H1 (cell line): Measurements from ENCODE around the gene MORN5. TPM values are rescaled to one million over a fixed set of nuclear protein-coding genes. Genes with fewer than 3 reads are reported as not detected.

Source experiments
- CTCF ChIA-PET: fragments of 300-600 bp; sonication (Branson Sonifier 250); formaldehyde crosslinking; loops from one replicate; lab custom pipeline; 2021; ENCODE audit not compliant: partially characterized antibody; lab: Charles Lee
- POLR2A ChIA-PET: fragments of 300-600 bp; sonication (Branson Sonifier 250); formaldehyde crosslinking; loops from one replicate; lab custom pipeline; 2021; ENCODE audit warnings: inconsistent platforms; ENCODE audit not compliant: partially characterized antibody; lab: Charles Lee
- DNase-seq, 2 experiments: peaks; one replicate each; pipeline versions ENCODE4 v3.0.0 to v3.0.0-alpha.2; 2010 to 2022; ENCODE audit warnings: low spot score in 2 of 2, low read depth in 1 of 2, mixed read lengths in 1 of 2
- FAIRE-seq: peaks from 2 replicates; lab custom pipeline; 2011; peaks lifted over from hg19 to GRCh38; lab: Jason Lieb, UNC
- H2AFZ ChIP-seq: 2 replicates; pipeline ENCODE4 v1.8.1; 2012; ENCODE audit warnings: low read length, inconsistent platforms
- H2AK5ac ChIP-seq: 2 replicates; pipeline ENCODE4 v1.6.1; 2013; ENCODE audit warnings: low read depth, low read length
- H2BK120ac ChIP-seq: replicated peaks from 2 replicates; pipeline ENCODE3; 2013; ENCODE audit warnings: low read depth, low read length, inconsistent platforms
- H2BK12ac ChIP-seq: 2 replicates; pipeline ENCODE4 v1.6.1; 2013; ENCODE audit warnings: low read depth, low read length
- H2BK15ac ChIP-seq: 2 replicates; pipeline ENCODE4 v1.6.1; 2013; ENCODE audit warnings: low read length
- H2BK20ac ChIP-seq: 2 replicates; pipeline ENCODE4 v1.6.1; 2013; ENCODE audit warnings: low read length
- H2BK5ac ChIP-seq: 2 replicates; pipeline ENCODE4 v1.6.1; 2013; ENCODE audit warnings: low read depth, low read length
- H3K14ac ChIP-seq: 2 replicates; pipeline ENCODE4 v1.6.1; 2013; ENCODE audit warnings: inconsistent platforms; ENCODE audit not compliant: insufficient read length
- H3K18ac ChIP-seq: 2 replicates; pipeline ENCODE4 v1.6.1; 2013; ENCODE audit warnings: low read length; ENCODE audit errors: extremely low read depth
- H3K23ac ChIP-seq: 2 replicates; pipeline ENCODE4 v1.6.1; 2013; ENCODE audit warnings: inconsistent platforms; ENCODE audit not compliant: insufficient read length
- H3K23me2 ChIP-seq: 2 replicates; pipeline ENCODE4 v1.6.1; 2013; ENCODE audit warnings: low read depth, low read length
- H3K27ac ChIP-seq: 2 replicates; pipeline ENCODE4 v1.6.1; 2011; ENCODE audit warnings: low read depth, low read length, inconsistent platforms
- H3K27me3 ChIP-seq, 4 experiments: replicated peaks in 1 of 4; 1 replicate in 1 of 4; 2 replicates in 3 of 4; pipeline versions ENCODE4 v1.6.1 to v1.8.1; 2011 to 2013; ENCODE audit warnings: low read length in 3 of 4, mild to moderate bottlenecking in 3 of 4, inconsistent platforms in 2 of 4, mixed read lengths in 2 of 4, moderate library complexity in 1 of 4; ENCODE audit not compliant: control insufficient read depth in 3 of 4, insufficient read depth in 3 of 4; ENCODE audit errors: extremely low read depth in 1 of 4
- H3K36me3 ChIP-seq, 4 experiments: 2 replicates each; pipeline versions ENCODE4 v1.6.1 to v1.8.1; 2011 to 2013; ENCODE audit warnings: mild to moderate bottlenecking in 4 of 4, low read length in 3 of 4, moderate library complexity in 2 of 4, control low read depth in 1 of 4, inconsistent platforms in 1 of 4; ENCODE audit not compliant: insufficient read depth in 4 of 4, control insufficient read depth in 2 of 4
- H3K4ac ChIP-seq: replicated peaks from 2 replicates; pipeline ENCODE3; 2013; ENCODE audit warnings: low read length, low read depth, mixed read lengths, inconsistent platforms; ENCODE audit not compliant: insufficient read length
- H3K4me1 ChIP-seq, 4 experiments: replicated peaks in 1 of 4; 1 replicate in 1 of 4; 2 replicates in 3 of 4; pipeline versions ENCODE4 v1.6.1 to v1.8.1; 2011 to 2013; ENCODE audit warnings: low read length in 3 of 4, inconsistent platforms in 2 of 4, mixed read lengths in 1 of 4; ENCODE audit not compliant: insufficient read depth in 4 of 4, control insufficient read depth in 3 of 4
- H3K4me2 ChIP-seq, 2 experiments: 2 replicates each; pipeline versions ENCODE4 v1.6.1 to v1.8.1; 2011 to 2013; ENCODE audit warnings: low read depth in 2 of 2, low read length in 2 of 2, control low read depth in 1 of 2, inconsistent platforms in 1 of 2, mild to moderate bottlenecking in 1 of 2; ENCODE audit not compliant: insufficient read depth in 1 of 2
- H3K4me3 ChIP-seq, 4 experiments: fragments of 200-600, 300-600 bp in 1 of 4; sonication (generic), shearing (Covaris generic), sonication (Bioruptor Twin) in 1 of 4; 2 replicates each; pipeline versions ENCODE4 v1.5.1 to v1.8.1; 2011 to 2016; ENCODE audit warnings: low read length in 4 of 4, low read depth in 3 of 4, control low read depth in 2 of 4, inconsistent platforms in 2 of 4, mild to moderate bottlenecking in 2 of 4, mixed read lengths in 1 of 4, moderate library complexity in 1 of 4; ENCODE audit not compliant: insufficient read depth in 2 of 4; ENCODE audit errors: extremely low read depth in 1 of 4
- H3K56ac ChIP-seq: replicated peaks from 2 replicates; pipeline ENCODE3; 2013; ENCODE audit warnings: low read depth, mild to moderate bottlenecking, mixed read lengths, low read length, inconsistent platforms; ENCODE audit not compliant: insufficient read length
- H3K79me1 ChIP-seq: 2 replicates; pipeline ENCODE4 v1.6.1; 2013; ENCODE audit warnings: low read depth, low read length, control low read depth
- H3K79me2 ChIP-seq, 2 experiments: 2 replicates each; pipeline versions ENCODE4 v1.6.1 to v1.8.1; 2012 to 2013; ENCODE audit warnings: low read length in 2 of 2, mild to moderate bottlenecking in 2 of 2, inconsistent platforms in 1 of 2; ENCODE audit not compliant: insufficient read depth in 2 of 2, control insufficient read depth in 1 of 2
- H3K9ac ChIP-seq, 4 experiments: replicated peaks in 1 of 4; 1 replicate in 1 of 4; 2 replicates in 3 of 4; pipeline versions ENCODE4 v1.6.1 to v1.8.1; 2011 to 2013; ENCODE audit warnings: low read depth in 3 of 4, low read length in 3 of 4, control low read depth in 2 of 4, mild to moderate bottlenecking in 2 of 4, moderate library complexity in 2 of 4, inconsistent platforms in 1 of 4; ENCODE audit errors: extremely low read depth in 1 of 4
- H3K9me3 ChIP-seq, 2 experiments: 2 replicates each; pipeline versions ENCODE4 v1.6.1 to v1.8.1; 2012 to 2013; ENCODE audit warnings: mild to moderate bottlenecking in 2 of 2, moderate library complexity in 2 of 2, control low read depth in 1 of 2, inconsistent platforms in 1 of 2, low read depth in 1 of 2, low read length in 1 of 2, mixed read lengths in 1 of 2; ENCODE audit not compliant: insufficient read depth in 2 of 2
- H4K20me1 ChIP-seq, 2 experiments: replicated peaks in 1 of 2; 2 replicates each; pipeline versions ENCODE3 to v1.8.1; 2011 to 2013; ENCODE audit warnings: inconsistent platforms in 2 of 2, low read length in 2 of 2, mild to moderate bottlenecking in 1 of 2; ENCODE audit not compliant: insufficient read depth in 2 of 2, control insufficient read depth in 1 of 2
- H4K5ac ChIP-seq: 2 replicates; pipeline ENCODE4 v1.6.1; 2013; ENCODE audit warnings: low read length, low read depth, mixed read lengths, inconsistent platforms; ENCODE audit not compliant: insufficient read length
- H4K8ac ChIP-seq: 2 replicates; pipeline ENCODE4 v1.8.0; 2013; ENCODE audit warnings: mild to moderate bottlenecking, moderate library complexity, low read length, inconsistent platforms; ENCODE audit not compliant: insufficient read depth; ENCODE audit errors: extremely low read depth
- H4K91ac ChIP-seq: replicated peaks from 2 replicates; pipeline ENCODE3; 2013; ENCODE audit warnings: low read length, mixed read lengths, inconsistent platforms; ENCODE audit not compliant: insufficient read length
- E2F6 ChIP-seq: IDR thresholded peaks from 2 replicates; pipeline ENCODE4 v1.6.1; 2012; ENCODE audit warnings: inconsistent platforms
- EZH2 ChIP-seq: fragments of 200-600 bp; sonication (generic); IDR thresholded peaks from 2 replicates; pipeline ENCODE4 v1.7.1; 2012; ENCODE audit warnings: low read depth, mild to moderate bottlenecking, moderate library complexity, low read length, inconsistent platforms; ENCODE audit not compliant: severe bottlenecking
- MAX ChIP-seq: IDR thresholded peaks from 2 replicates; pipeline ENCODE4 v1.6.1; 2012; ENCODE audit warnings: inconsistent platforms
- SP1 ChIP-seq: IDR thresholded peaks from 2 replicates; pipeline ENCODE4 v1.6.1; 2011; ENCODE audit warnings: low read depth, low read length
- WGBS, 2 experiments: shearing (Covaris generic) in 1 of 2; methylation state at CpG; one replicate each; pipeline versions ENCODE4 v1.1.6 to v1.1.7; 2013 to 2015; ENCODE audit warnings: low lambda C conversion rate in 2 of 2, mixed read lengths in 2 of 2, inconsistent platforms in 1 of 2, low coverage in 1 of 2, missing lambda C conversion rate in 1 of 2; ENCODE audit not compliant: insufficient replicate concordance in 2 of 2, insufficient coverage in 1 of 2, insufficient read length in 1 of 2; ENCODE audit errors: extremely low coverage in 1 of 2, missing lambda C conversion rate in 1 of 2; 5-methylcytosine and 5-hydroxymethylcytosine counted together
- polyA plus RNA-seq, 7 experiments: library from polyadenylated mRNA; depleted of rRNA in 3 of 7; stranded (reverse) in 5 of 7; unstranded in 2 of 7; fragments of >200 nt in 5 of 7; fragments of 200-250 nt in 2 of 7; gene quantifications; 1 replicate in 5 of 7; 2 replicates in 1 of 7; 4 replicates in 1 of 7; pipeline versions ENCODE4 v1.2.1 to v1.2.3, GENCODE V29; 2011 to 2013; ENCODE audit warnings: missing spikeins in 2 of 7, mixed read lengths in 2 of 7
- total RNA-seq: library from RNA; stranded (reverse); fragmentation: NEBNext Ultra II Directional; extraction: Animal tissue kit (Norgen Biotek cat#: 25700); gene quantifications from 2 replicates; pipeline ENCODE4 v1.2.1, GENCODE V29; 2021

MORN5 gene
- total and polyA plus RNA-seq, 2 of the 8 experiments (the other 6 are each of a cell fraction or from before 2014, with no cell fraction given) = not detected

GRCh38 chr9:122125509-122126330 is 34.0 kb upstream of the MORN5 start:
- Histone ChIP-seq H3K23me2 (peaks cover 6% of the 10 kb centered on the region; the same call in 1 of the 2 replicates), H4K20me1 (no peaks in the 10 kb centered on the region), H3K36me3 (no peaks in the 10 kb centered on the region), H2BK5ac (peak overlapping the region; percentile 66; the same call in 1 of the 2 replicates), H3K9ac (no peak overlapping the region), H3K56ac (no peak overlapping the region), H2BK12ac (peak overlapping the region; percentile 91; the same call in 1 of the 2 replicates), H3K18ac (peak overlapping the region; percentile 82), H3K4me2 (peak overlapping the region; percentile 71 to 88), H3K27ac (no peak overlapping the region), H3K79me2 (no peaks in the 10 kb centered on the region), H3K9me3 (no peaks in the 10 kb centered on the region), H4K8ac (no peak overlapping the region), H2BK15ac (peak overlapping the region; percentile 97; the same call in 1 of the 2 replicates), H2BK20ac (peak overlapping the region; percentile 87; the same call in 1 of the 2 replicates), H4K91ac (peak overlapping the region; percentile 7), H3K4me3 (peak overlapping the region; percentile 47 to 67 (median 56); a peak in 7 of 8 replicates), H3K4me1 (peaks cover 0 to 10% (median 3%) of the 10 kb centered on the region in 4 experiments; a peak in 6 of 7 replicates), H2AFZ (0 out of 2 replicates have a peak overlapping the region, but pooled peaks have one; percentile 79), H3K14ac (no peak overlapping the region), H3K79me1 (no peaks in the 10 kb centered on the region), H4K5ac (no peak overlapping the region), H3K4ac (no peak overlapping the region), H3K27me3 (peaks cover 9 to 26% (median 24%) of the 10 kb centered on the region in 4 experiments), H2AK5ac (no peak overlapping the region), H3K23ac (no peak overlapping the region), H2BK120ac (no peak overlapping the region)
- peak; percentile 94 for TF ChIP-seq MAX
- peak; percentile 49 for TF ChIP-seq EZH2
- TF ChIP-seq E2F6 = peak; percentile 82
- no peak for TF ChIP-seq SP1
- ChIA-PET CTCF (interaction anchor here (0.6 to 15.6 kb wide), 53 partner anchors 10 to 684 kb away, joined by 3 to 544 read pairs (median 6); partner anchors contain the start of genes LHX6, MORN5, MRRF and NDUFA8), POLR2A (interaction anchor here (0.6 to 1.2 kb wide), 3 partner anchors 17 to 225 kb away, joined by 3 to 6 read pairs (median 3); no protein-coding TSS in a partner anchor)
- peak in 1 of 2 experiments; percentile 74 for DNase-seq
- 25% methylated on average over 19 of the region's 21 CpGs; no CpG with 5 or more reads in 1 of the 2 experiments for WGBS, 2 experiments
- no peak for FAIRE-seq
